Right lobe of liver (tissue), 4 donors: ENCODE data around the gene PACRG.

Source experiments
- CTCF ChIP-seq, 4 donors: fragments of 200-600 bp in 3 of 4; fragments of 450-650 bp in 1 of 4; IDR thresholded peaks; one replicate each; pipeline versions ENCODE4 v1.5.1 to v1.8.0; 2016 to 2022; ENCODE audit warnings: antibody characterized with exemption in 4 of 4, mild to moderate bottlenecking in 2 of 4
- POLR2A ChIP-seq: fragments of 450-650 bp; IDR thresholded peaks from one replicate; pipeline ENCODE4 v1.6.1; 2017; ENCODE audit warnings: antibody characterized with exemption, mild to moderate bottlenecking
- donor health status: DM: no; HTN: no; CAD: no.
- donor health status: DM: no; HTN: no; CAD: no.
- donor health status: DM: no; HTN: yes; CAD: no.

GRCh38 chr6:162866656-162867055 is 138.9 kb downstream of the PACRG start:
- no peak for TF ChIP-seq CTCF (IDR thresholded peaks at IDR 0.05)
- no peak for TF ChIP-seq POLR2A
